ENCODE data around the gene THOC2. TPM values are rescaled to one million over a fixed set of nuclear protein-coding genes. Genes with fewer than 3 reads are reported as not detected.
A peak's percentile ranks its signal among the peaks of the same experiment; 100 is the strongest.
"Not testable (repeated sequence)": the region's sequence is repeated elsewhere in the genome, so short reads cannot be mapped to it uniquely, and the experiment has no call there.

The THOC2 gene
- total RNA-seq, 1 donor from 2014 or later, result 27.4 TPM

- Histone ChIP-seq H3K36me3 (no peaks in the 10 kb centered on the region), H3K9me3 (replicated peaks) (no peaks in the 10 kb centered on the region), H3K4me3 (no peak overlapping the region), H3K27ac (replicated peaks) (no peak overlapping the region), H3K4me1 (no peaks in the 10 kb centered on the region), H3K27me3 (ENCODE audit: low read depth) (no peaks in the 10 kb centered on the region)
- no peak for DNase-seq
- TF ChIP-seq, protein P1, sequence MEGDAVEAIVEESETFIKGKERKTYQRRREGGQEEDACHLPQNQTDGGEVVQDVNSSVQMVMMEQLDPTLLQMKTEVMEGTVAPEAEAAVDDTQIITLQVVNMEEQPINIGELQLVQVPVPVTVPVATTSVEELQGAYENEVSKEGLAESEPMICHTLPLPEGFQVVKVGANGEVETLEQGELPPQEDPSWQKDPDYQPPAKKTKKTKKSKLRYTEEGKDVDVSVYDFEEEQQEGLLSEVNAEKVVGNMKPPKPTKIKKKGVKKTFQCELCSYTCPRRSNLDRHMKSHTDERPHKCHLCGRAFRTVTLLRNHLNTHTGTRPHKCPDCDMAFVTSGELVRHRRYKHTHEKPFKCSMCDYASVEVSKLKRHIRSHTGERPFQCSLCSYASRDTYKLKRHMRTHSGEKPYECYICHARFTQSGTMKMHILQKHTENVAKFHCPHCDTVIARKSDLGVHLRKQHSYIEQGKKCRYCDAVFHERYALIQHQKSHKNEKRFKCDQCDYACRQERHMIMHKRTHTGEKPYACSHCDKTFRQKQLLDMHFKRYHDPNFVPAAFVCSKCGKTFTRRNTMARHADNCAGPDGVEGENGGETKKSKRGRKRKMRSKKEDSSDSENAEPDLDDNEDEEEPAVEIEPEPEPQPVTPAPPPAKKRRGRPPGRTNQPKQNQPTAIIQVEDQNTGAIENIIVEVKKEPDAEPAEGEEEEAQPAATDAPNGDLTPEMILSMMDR (IDR thresholded peaks at IDR 0.05; ENCODE audit: borderline replicate concordance), result no peak
- intact Hi-C loops (cut with micrococcal nuclease), result no loop called here
Measured at GRCh38 chrX:123771449-123772064, 38.7 kb upstream of the THOC2 start.

- DNase-seq, result peak; percentile 87
- Histone ChIP-seq H3K27ac (replicated peaks) (peak overlapping the region; percentile 77), H3K4me3 (peak overlapping the region; percentile 61), H3K4me1 (no peaks in the 10 kb centered on the region), H3K36me3 (no peaks in the 10 kb centered on the region), H3K27me3 (ENCODE audit: low read depth) (no peaks in the 10 kb centered on the region), H3K9me3 (replicated peaks) (no peaks in the 10 kb centered on the region)
- TF ChIP-seq, protein P1 (IDR thresholded peaks at IDR 0.05; ENCODE audit: borderline replicate concordance), result no peak
- intact Hi-C loops (cut with micrococcal nuclease), result no loop called here
Measured at GRCh38 chrX:123764967-123765871, 32.4 kb upstream of the THOC2 start.

- DNase-seq; H3K36me3 ChIP-seq; H3K27ac ChIP-seq (replicated peaks); H3K4me1 ChIP-seq; H3K4me3 ChIP-seq; intact Hi-C loops (cut with micrococcal nuclease); H3K9me3 ChIP-seq (replicated peaks); H3K27me3 ChIP-seq (ENCODE audit: low read depth): not testable (repeated sequence)
Measured at GRCh38 chrX:123759849-123760248, 27.0 kb upstream of the THOC2 start.

GRCh38 chrX:123757794-123758193 is 24.9 kb upstream of the THOC2 start:
- not testable (repeated sequence) for H3K9me3 ChIP-seq (replicated peaks)

GRCh38 chrX:123756320-123756719 is 23.5 kb upstream of the THOC2 start:
- Histone ChIP-seq H3K4me3 (no peak overlapping the region), H3K9me3 (replicated peaks) (no peaks in the 10 kb centered on the region), H3K36me3 (no peaks in the 10 kb centered on the region), H3K27ac (replicated peaks) (no peak overlapping the region), H3K4me1 (no peaks in the 10 kb centered on the region), H3K27me3 (ENCODE audit: low read depth) (no peaks in the 10 kb centered on the region)
- TF ChIP-seq, protein P1 (IDR thresholded peaks at IDR 0.05; ENCODE audit: borderline replicate concordance), result no peak
- DNase-seq, result no peak
- intact Hi-C loops (cut with micrococcal nuclease), result no loop called here

More at GRCh38 chrX:123757794-123758193, 24.9 kb upstream of the THOC2 start:
- H3K4me1 ChIP-seq; H3K27me3 ChIP-seq (ENCODE audit: low read depth); H3K27ac ChIP-seq (replicated peaks); H3K4me3 ChIP-seq; DNase-seq; intact Hi-C loops (cut with micrococcal nuclease); H3K36me3 ChIP-seq: not testable (repeated sequence)

DNA sequence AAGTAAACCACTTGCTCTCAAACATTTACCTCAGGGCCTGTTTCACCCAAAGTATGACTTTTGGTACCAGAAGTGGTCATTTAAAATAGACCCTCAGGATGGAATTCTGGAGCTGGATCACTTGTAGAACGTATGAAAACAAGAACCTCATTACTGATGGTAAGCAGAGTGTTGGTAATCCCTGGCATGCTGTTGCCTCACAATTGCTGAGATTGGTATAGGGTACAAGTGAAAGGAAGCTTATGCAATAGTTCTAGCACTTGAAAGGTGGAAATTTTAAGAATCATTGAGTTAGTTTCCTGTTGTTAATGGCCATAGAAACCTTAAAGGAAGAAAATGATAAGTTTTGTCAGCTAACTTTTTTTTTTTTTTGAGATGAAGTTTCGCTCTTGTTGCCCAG is 22.3 kb upstream of the THOC2 start:
- no peaks in the 10 kb centered on the region for H3K9me3 ChIP-seq (replicated peaks)
- H3K27me3 ChIP-seq (ENCODE audit: low read depth), result no peaks in the 10 kb centered on the region
- H3K36me3 ChIP-seq, result no peaks in the 10 kb centered on the region
- no peak for DNase-seq
- no peak overlapping the region for H3K27ac ChIP-seq (replicated peaks)
- TF ChIP-seq, protein P1 (IDR thresholded peaks at IDR 0.05; ENCODE audit: borderline replicate concordance), result no peak
- H3K4me3 ChIP-seq, result no peak overlapping the region
- intact Hi-C loops (cut with micrococcal nuclease), result no loop called here
- H3K4me1 ChIP-seq, result no peaks in the 10 kb centered on the region
